ENCODE results near the gene ARPC5L.

DNA sequence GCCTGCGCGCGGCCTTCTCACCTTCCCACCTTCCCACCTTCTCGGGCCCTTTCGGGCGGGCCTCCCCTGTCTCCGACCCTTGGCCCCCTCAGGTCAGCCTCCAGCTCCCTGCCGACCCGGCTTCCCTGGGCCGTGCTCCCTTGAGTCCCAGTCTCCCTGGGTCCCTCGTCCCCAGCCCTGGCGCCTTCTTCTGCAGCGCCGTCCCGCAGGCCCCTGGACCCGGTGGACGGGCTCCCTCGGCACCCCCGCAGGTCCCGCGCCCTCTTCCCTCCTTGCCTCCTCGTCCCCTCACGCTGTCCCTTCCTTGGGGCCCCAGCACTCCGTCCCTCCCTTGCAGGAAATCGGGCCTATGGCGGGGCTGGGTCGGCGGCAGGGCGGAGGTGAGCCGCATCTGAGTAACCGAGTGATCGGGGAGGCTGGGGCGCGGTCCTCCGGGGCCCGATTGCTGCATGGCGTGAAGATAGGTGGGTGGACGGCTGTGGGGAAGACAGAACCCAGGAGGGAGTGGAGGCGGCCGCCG, 7.6 kb downstream of the ARPC5L start:
- TF ChIP-seq, protein P1, sequence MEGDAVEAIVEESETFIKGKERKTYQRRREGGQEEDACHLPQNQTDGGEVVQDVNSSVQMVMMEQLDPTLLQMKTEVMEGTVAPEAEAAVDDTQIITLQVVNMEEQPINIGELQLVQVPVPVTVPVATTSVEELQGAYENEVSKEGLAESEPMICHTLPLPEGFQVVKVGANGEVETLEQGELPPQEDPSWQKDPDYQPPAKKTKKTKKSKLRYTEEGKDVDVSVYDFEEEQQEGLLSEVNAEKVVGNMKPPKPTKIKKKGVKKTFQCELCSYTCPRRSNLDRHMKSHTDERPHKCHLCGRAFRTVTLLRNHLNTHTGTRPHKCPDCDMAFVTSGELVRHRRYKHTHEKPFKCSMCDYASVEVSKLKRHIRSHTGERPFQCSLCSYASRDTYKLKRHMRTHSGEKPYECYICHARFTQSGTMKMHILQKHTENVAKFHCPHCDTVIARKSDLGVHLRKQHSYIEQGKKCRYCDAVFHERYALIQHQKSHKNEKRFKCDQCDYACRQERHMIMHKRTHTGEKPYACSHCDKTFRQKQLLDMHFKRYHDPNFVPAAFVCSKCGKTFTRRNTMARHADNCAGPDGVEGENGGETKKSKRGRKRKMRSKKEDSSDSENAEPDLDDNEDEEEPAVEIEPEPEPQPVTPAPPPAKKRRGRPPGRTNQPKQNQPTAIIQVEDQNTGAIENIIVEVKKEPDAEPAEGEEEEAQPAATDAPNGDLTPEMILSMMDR (IDR thresholded peaks at IDR 0.05): no peak
- TF ChIP-seq POLR2A (IDR thresholded peaks at IDR 0.05): no peak
